Lung (tissue), 12 donors: ENCODE measurements around the gene DTX4. TPM values are rescaled to one million over a fixed set of nuclear protein-coding genes. Genes with fewer than 3 reads are reported as not detected.

Experiments used
- ATAC-seq: fragments of 200-7000 bp; cut with Tn5 transposase; one replicate; pipeline ENCODE4 v1.9.1; 2020; ENCODE audit warnings: moderate number of reproducible peaks; ENCODE audit not compliant: insufficient read depth, low FRiP score
- DNase-seq, 3 donors: peaks; one replicate each; pipeline ENCODE4 v3.0.0-alpha.2; 2013 to 2017
- H3K27ac ChIP-seq, 2 donors: one replicate each; pipeline ENCODE4 v1.5.1; 2013; ENCODE audit warnings: mild to moderate bottlenecking in 2 of 2, moderate library complexity in 2 of 2, control low read depth in 1 of 2, inconsistent platforms in 1 of 2, low read depth in 1 of 2, low read length in 1 of 2
- H3K27me3 ChIP-seq, 3 donors: one replicate each; pipeline ENCODE4 v1.5.1; 2013; ENCODE audit warnings: low read length in 2 of 3; ENCODE audit not compliant: control insufficient read depth in 3 of 3, insufficient read depth in 3 of 3
- H3K36me3 ChIP-seq, 4 donors: one replicate each; pipeline ENCODE4 v1.5.1; 2013; ENCODE audit warnings: low read length in 4 of 4, mild to moderate bottlenecking in 1 of 4, moderate library complexity in 1 of 4; ENCODE audit not compliant: control insufficient read depth in 4 of 4, insufficient read depth in 4 of 4
- H3K4me1 ChIP-seq, 5 donors: one replicate each; pipeline ENCODE4 v1.5.1; 2013; ENCODE audit warnings: low read length in 5 of 5, mild to moderate bottlenecking in 2 of 5, moderate library complexity in 1 of 5; ENCODE audit not compliant: control insufficient read depth in 5 of 5, insufficient read depth in 5 of 5
- H3K4me3 ChIP-seq: one replicate; pipeline ENCODE4 v1.5.1; 2013; ENCODE audit warnings: mild to moderate bottlenecking, control low read depth, moderate library complexity
- H3K9ac ChIP-seq, 2 donors: one replicate each; pipeline ENCODE4 v1.5.1; 2013; ENCODE audit warnings: low read length in 2 of 2, control low read depth in 1 of 2; ENCODE audit not compliant: insufficient read depth in 1 of 2
- H3K9me3 ChIP-seq, 4 donors: one replicate each; pipeline ENCODE4 v1.5.1; 2013; ENCODE audit warnings: low read length in 3 of 4, mild to moderate bottlenecking in 1 of 4, moderate library complexity in 1 of 4; ENCODE audit not compliant: control insufficient read depth in 4 of 4, insufficient read depth in 3 of 4
- WGBS, 2 donors: extraction: QIAGEN DNeasy Blood & Tissue Kit; methylation state at CpG; one replicate each; pipeline ENCODE4 v1.1.7; 2013; 5-methylcytosine and 5-hydroxymethylcytosine counted together
- polyA plus RNA-seq, 2 donors: library from polyadenylated mRNA; stranded (reverse); fragments of 200-250 nt; gene quantifications; one replicate each; pipeline ENCODE4 v1.2.1, GENCODE V29; 2013
- total RNA-seq, 2 donors: library from RNA; depleted of rRNA in 1 of 2; stranded (reverse); fragments of >200 nt in 1 of 2; gene quantifications; one replicate each; pipeline ENCODE4 v1.2.1, GENCODE V29; 2014 to 2021
- TF ChIP-seq, protein P1 (sequence below): IDR thresholded peaks from 2 replicates; pipeline ENCODE4 v1.5.1; 2012; ENCODE audit warnings: mild to moderate bottlenecking; ENCODE audit errors: control extremely low read depth, extremely low read depth
- donor health status: control.
- donor health status: control.
- donor health status: Bipolar disorder and iron deficiency.
- donor health status: healthy.
- donor health status: DM: yes; HTN: yes; CAD: no.

The DTX4 gene
- total and polyA plus RNA-seq, 4 donors: 14.7 to 51.6 (median 34.8) TPM

DNA sequence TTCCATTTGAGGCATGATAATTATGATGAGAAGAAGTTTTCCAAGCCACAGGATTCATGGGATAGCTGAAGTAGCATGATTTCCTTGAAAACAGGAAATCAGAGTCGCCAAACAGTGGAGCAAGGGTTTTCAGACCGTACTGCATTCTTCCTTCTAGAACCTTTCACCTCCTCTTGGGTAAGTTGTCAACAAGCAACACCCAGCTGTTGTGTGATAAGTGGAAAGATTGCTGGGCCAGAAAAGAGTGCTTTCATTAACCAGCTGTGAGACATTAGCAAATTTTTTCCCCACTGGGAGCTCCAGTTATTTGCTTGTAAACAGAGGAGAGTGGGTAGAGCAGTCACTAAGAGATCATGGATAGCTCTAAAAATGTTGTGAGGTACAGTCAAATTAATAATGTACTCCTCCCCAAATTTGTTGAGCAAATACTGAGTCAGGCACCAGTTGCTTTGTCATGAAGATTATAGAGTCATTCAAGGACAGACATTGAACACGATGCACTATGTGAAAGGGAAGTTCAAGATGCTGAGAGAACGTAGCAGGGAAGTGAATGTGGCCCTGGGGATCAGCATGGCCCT, 52.5 kb downstream of the DTX4 start:
- Histone ChIP-seq H3K36me3 (no peaks in the 10 kb centered on the region), H3K9me3 (peaks cover 0 to 4% (median 0%) of the 10 kb centered on the region in 4 donors), H3K9ac (no peak overlapping the region), H3K4me3 (no peak overlapping the region), H3K27ac (peak overlapping the region; percentile 30 to 79), H3K27me3 (peaks cover 0 to 2% (median 0%) of the 10 kb centered on the region in 3 donors), H3K4me1 (peaks cover 0 to 7% (median 0%) of the 10 kb centered on the region in 5 donors)
- TF ChIP-seq, protein P1, sequence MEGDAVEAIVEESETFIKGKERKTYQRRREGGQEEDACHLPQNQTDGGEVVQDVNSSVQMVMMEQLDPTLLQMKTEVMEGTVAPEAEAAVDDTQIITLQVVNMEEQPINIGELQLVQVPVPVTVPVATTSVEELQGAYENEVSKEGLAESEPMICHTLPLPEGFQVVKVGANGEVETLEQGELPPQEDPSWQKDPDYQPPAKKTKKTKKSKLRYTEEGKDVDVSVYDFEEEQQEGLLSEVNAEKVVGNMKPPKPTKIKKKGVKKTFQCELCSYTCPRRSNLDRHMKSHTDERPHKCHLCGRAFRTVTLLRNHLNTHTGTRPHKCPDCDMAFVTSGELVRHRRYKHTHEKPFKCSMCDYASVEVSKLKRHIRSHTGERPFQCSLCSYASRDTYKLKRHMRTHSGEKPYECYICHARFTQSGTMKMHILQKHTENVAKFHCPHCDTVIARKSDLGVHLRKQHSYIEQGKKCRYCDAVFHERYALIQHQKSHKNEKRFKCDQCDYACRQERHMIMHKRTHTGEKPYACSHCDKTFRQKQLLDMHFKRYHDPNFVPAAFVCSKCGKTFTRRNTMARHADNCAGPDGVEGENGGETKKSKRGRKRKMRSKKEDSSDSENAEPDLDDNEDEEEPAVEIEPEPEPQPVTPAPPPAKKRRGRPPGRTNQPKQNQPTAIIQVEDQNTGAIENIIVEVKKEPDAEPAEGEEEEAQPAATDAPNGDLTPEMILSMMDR: no peak
- DNase-seq (peak; percentile 53 to 83 (median 82)), ATAC-seq (peak; percentile 49)
- WGBS, 2 donors: 9 to 18% methylated on average over 4 of the region's 4 CpGs

DNA sequence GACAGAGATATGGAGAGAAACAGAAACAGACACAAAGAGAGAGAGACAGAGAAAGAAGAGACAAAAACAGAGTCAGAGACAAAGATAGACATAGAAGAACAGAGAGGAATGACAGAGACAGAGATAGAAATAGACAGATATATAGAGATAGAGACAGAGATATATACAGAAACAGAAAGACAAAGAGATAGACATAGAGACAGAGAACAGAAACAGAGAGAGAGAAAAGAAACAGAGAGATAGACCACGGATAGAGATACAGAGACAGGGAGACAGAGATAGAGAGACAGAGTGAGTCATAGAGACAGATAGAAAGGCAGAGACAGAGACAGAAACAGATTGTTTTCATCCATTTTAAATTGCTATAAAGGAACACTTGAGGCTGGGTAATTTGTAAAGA, 53.1 kb downstream of the DTX4 start:
- Histone ChIP-seq H3K4me1 (peaks cover 0 to 7% (median 0%) of the 10 kb centered on the region in 5 donors), H3K27ac (peak overlapping the region in 1 of 2 donors; percentile 30), H3K36me3 (no peaks in the 10 kb centered on the region), H3K9ac (no peak overlapping the region), H3K9me3 (peaks cover 0 to 4% (median 0%) of the 10 kb centered on the region in 4 donors), H3K4me3 (no peak overlapping the region), H3K27me3 (peaks cover 0 to 2% (median 0%) of the 10 kb centered on the region in 3 donors)
- TF ChIP-seq, protein P1: no peak
- 81 to 88% methylated on average over 1 of the region's 1 CpG for WGBS, 2 donors
- no peak for ATAC-seq
- DNase-seq: no peak

DNA sequence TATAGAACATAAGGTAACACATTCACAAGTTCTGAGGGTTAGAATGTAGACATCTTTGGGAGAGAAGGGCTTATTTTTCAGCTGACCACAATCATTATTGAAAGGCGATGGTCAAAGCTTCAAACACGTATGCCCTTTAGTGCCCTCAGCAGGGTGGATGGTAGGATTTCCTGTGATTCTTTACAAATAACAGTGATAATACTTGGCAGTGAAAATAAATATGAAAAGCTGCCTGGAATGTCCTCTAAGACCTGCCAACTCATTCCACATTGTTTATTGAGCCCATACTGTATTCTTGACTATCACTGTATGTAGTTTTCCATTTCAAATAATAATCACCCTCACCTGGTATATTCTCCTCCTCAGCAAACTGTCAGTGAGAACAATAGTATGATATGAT, 54.5 kb downstream of the DTX4 start:
- ATAC-seq (no peak), DNase-seq (no peak)
- WGBS, 2 donors: 63 to 70% methylated on average over 2 of the region's 2 CpGs
- Histone ChIP-seq H3K4me3 (no peak overlapping the region), H3K9me3 (peaks cover 0 to 4% (median 0%) of the 10 kb centered on the region in 4 donors), H3K4me1 (peaks cover 0 to 7% (median 0%) of the 10 kb centered on the region in 5 donors), H3K27me3 (peaks cover 0 to 2% (median 0%) of the 10 kb centered on the region in 3 donors), H3K27ac (no peak overlapping the region), H3K36me3 (no peaks in the 10 kb centered on the region), H3K9ac (no peak overlapping the region)
- TF ChIP-seq, protein P1: no peak

DNA sequence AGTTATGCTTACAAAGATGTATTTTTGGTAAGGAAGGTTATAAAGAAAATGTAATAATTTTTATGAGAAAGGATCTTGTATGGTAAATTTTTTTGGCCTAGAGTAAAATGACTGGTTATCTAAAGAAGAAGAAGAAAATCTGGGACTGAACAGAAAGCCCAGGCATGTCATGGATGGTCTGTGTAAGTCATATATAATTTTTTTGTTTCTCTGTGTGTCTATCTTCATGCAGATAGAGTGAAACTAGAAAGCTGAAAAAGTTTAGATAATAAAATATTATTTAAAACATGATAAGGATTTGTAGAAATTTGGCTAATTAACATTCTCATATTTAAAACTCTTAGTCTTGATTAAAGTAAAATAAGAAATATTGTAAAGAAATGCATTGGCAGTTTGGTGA, 68.4 kb downstream of the DTX4 start:
- Histone ChIP-seq H3K9ac (no peak overlapping the region), H3K9me3 (peaks cover 0 to 2% (median 0%) of the 10 kb centered on the region in 4 donors), H3K27me3 (no peaks in the 10 kb centered on the region), H3K27ac (no peak overlapping the region), H3K4me1 (no peaks in the 10 kb centered on the region), H3K4me3 (no peak overlapping the region), H3K36me3 (no peaks in the 10 kb centered on the region)
- TF ChIP-seq, protein P1: no peak
- DNase-seq (no peak), ATAC-seq (no peak)
